Activated CD4-positive, alpha-beta memory T cell treated with anti-CD3 and anti-CD28 coated beads for 36 hours (primary cell): Measurements from ENCODE around the gene EIF1B. TPM values are rescaled to one million over a fixed set of nuclear protein-coding genes. Genes with fewer than 3 reads are reported as not detected.

ENCODE experiments used
- total RNA-seq, 2 experiments: library from RNA; stranded (reverse); gene quantifications; one replicate each; pipeline ENCODE4 v1.2.3, GENCODE V29; 2021

Gene EIF1B
- total RNA-seq, 2 experiments from 2014 or later, result 48.6 to 51.0 TPM

Other genes with a start within 250 kb of the EIF1B start
- gene ENTPD3, start 77.5 kb downstream of the EIF1B start, total RNA-seq, result not detected
- 1,000 to 10,000 TPM; 2,924 to 2,949 TPM for gene RPL14, start 147.6 kb downstream of the EIF1B start, total RNA-seq
- 1 to 10 TPM; 7.4 to 8.3 TPM for gene ZNF619, start 167.4 kb downstream of the EIF1B start, total RNA-seq
- gene ZNF620, start 196.3 kb downstream of the EIF1B start, total RNA-seq, result 1 to 10 TPM; 2.9 to 3.7 TPM
- 10 to 100 TPM; 19.7 to 22.3 TPM for gene ZNF621, start 215.3 kb downstream of the EIF1B start, total RNA-seq